HG03571 (cell line): ENCODE measurements around the gene SDF2L1.
"Not testable (repeated sequence)": the region's sequence is repeated elsewhere in the genome, so short reads cannot be mapped to it uniquely, and the experiment has no call there.

ENCODE experiments used
- ATAC-seq: cut with Tn5 transposase; IDR thresholded peaks from one replicate; pipeline ENCODE4 v1.9.1; 2021; ENCODE audit not compliant: unreplicated experiment

SDF2L1 gene

DNA sequence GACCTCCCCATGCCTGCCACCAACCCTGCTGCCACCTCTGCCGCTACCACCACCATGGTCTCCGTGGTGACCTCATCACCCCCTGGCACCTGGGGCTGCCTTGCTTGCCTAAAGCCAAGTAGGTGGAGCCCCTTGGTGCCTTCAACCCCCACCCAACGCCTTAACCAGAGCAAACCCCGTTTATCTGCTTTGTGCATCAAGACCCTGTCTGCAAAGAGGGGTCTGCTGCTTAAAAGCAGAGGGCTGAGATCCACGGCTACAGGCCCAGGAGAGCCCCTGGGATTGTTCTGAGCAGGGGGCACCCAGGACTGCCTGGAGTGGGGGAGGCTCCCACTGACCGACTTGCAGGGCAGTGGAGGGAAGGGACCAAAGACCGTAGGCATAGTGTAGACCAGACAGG is 18.8 kb downstream of the SDF2L1 start:
- ATAC-seq, result no peak

DNA sequence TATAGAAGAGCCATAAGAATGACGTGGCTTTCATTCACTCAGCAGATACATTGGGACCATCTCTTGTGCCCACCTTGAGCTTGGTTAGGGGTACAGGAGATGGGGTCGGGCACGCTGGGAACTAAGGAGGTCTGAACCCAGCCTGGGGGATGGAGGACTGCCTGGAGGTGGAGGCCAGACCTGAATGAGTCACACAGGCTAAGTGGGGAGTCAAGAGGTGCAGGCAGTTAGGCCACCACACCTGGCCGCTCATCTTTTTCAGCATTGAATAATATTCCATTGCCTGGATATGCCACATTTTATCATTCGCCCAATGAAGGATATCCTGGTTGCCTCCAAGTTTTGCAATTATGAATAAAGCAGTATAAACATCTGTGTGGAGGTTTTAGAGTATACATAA is 19.9 kb downstream of the SDF2L1 start:
- ATAC-seq, result no peak

DNA sequence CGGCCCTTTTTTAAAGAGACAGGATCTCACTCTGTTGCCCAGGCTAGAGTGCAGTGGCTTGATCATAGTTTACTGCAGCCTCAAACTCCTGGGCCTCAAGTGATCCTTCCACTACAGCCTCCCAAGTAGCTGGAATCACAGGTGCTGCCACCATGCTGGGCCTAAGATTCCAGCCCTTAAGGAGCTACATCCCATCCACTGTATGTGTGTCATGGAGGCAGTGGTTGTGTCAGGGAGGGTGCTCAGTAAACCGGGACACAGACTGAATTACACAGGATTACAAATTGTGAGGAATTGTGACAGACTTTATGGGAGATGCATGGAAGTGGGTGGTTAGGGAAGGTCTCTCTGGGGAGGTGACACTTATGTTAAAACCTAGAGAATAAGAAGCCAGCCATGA is 21.6 kb downstream of the SDF2L1 start:
- no peak for ATAC-seq

DNA sequence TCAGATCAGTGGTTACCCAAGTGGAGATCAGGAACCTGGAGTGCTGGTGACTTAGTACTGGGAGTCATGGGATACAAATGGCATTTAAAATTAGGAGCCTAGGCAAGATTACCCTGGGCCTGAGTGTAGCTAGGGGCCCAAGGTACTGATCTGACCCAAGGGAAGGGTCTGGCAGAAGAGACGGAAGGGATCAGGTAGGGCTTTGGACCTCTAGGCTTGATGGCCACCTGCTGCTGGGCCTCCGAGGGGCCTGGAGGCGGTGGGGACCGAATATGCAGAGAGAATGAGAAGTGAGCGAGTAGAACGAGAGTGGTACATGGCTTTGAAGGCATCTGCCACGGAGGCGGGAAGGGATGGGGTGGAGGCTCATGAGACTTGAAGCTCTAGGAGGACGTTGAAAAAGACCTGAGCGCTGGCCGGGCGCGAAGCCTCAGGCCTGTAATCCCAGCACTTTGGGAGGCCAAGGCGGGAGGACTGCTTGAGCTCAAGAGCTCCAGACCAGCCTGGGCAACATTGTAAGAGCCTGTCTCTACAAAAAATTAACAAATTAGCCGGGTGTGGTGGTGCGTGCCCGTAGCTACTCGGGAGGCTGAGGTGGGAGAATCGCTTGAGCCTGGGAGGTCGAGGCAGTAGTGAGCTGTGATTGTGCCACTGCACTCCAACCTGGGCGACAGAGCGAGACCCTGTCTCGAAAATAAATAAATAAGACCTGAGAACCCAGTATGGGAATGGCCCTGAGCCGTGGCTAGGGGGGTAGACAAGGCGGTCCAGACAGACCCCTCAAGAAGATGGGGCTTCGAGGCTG is 23.1 kb downstream of the SDF2L1 start:
- no peak for ATAC-seq

DNA sequence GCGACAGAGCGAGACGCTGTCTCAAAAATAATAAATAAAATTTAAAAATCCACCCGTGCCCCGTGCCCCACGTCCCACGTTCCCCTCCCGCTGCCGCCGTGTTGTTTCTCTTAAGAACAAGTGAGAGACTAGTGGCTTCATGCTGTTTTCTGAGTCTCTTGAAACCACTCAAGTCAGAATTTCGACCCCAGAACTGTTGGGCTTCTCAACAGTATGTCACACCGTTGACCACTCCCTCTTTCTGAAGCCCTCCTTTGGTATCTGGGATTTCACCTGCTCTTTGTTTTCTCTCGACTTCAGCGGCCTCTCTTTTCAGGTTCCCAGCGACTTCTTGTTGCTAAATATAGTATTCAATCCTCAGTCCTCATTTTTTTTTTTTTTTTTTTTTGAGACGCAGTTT is 24.7 kb downstream of the SDF2L1 start:
- ATAC-seq, result no peak

DNA sequence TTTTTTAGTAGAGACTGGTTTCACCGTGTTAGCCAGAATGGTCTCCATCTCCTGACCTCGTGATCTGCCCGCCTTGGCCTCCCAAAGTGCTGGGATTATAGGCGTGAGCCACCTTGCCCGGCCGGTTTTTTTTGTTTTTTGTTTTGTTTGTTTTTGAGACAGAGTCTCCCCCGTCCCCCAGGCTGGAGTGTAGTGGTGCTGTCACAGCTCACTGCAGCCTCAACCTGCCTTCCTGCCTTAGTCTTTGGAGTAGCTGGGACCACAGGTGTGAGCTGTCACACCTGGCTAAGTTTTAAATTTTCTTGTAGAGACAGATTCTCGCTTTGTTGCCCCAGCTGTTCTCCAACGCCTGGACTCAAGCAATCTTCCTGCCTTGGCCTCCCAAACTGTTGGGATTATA is 26.9 kb downstream of the SDF2L1 start:
- no peak for ATAC-seq

DNA sequence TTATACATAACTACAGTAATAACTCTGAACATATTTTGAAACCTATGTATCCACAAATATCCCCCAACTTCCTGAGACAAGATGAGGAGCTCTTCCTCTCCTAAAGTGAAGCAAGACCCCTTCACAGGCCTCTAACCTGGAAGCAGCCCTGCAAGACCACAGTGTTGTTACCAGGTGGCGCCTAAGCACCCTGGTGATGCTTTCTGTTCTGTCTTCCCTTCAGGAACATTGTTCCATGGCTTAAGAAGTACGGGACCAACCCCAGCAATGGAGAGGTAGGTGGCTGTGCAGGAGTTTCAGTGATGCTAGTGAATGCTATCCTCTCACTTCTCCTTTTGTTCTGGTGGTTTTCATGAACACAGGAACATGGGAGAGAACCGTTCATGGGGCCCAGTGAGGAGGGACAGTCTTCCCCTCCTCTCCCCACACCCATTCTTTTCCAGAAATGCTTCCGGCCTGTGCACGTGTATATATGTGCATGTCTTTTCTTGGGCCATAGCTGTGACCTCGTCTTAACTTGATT is 30.1 kb downstream of the SDF2L1 start:
- ATAC-seq, result no peak

DNA sequence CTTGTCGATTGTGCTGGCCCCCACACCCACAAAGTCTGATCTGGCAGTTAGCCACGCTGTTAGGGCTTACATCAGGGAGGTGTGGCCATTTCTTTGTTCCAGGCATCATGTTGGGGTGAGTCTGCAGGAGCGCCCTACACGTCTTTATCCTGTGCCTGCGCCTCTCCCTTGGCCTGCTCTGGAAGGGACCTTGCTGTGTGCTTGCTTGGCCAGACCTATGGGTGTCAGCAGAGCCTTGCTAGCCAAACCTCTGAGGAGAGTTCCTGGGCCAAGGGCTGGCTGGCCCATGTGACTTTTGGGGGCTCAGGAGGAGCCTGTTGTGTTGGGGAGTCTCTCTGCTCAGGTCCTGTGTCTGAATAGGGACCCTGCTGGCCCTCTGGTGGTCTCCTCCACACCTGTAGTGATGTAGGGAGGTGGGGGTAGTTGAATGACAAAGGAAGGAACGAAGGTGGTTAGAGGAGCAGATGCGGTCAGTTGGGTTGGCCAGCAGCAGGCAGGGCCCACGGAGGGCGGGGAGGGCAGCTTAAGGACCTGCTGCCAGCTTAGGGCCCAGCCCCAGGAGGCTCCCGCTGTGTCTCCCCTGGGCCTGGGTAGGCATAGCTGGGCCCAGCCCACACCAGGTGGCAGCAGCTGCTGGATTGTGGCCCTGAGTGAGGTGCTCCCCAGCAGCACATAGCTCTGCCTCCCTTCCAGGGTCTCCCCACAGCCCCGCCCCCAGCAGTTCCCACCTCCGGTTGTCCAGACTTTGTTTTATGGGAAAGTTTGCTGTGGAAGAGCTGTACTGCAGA is 31.6 kb downstream of the SDF2L1 start:
- ATAC-seq, result no peak

DNA sequence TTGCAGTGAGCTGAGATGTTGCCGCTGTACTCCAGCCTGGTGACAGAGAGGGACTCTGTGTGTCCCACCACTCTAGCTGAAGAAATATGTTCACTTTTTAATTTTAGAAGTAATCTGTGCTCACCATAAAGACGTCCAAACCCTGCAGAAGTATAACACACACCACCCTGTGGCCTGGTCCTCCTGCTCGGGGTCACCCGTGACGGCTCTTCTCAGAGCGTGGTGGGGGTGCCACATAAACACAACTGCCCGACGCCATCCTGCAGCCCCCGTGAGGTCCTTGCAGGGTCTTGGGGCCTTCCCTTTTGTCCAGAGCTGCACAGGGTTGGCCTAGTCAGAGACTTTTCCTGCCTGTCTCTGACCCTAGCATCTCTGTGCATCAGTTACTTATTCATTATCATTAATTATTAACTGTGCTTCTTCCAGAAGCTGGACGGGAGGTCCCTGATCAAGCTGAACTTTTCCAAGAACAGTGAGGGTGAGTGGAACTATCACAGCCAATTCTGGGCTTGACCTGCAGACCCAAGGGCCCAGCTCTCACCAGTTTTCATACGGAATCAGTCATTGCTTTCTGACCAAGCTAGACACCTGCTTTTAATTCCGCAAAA is 32.6 kb downstream of the SDF2L1 start:
- no peak for ATAC-seq

DNA sequence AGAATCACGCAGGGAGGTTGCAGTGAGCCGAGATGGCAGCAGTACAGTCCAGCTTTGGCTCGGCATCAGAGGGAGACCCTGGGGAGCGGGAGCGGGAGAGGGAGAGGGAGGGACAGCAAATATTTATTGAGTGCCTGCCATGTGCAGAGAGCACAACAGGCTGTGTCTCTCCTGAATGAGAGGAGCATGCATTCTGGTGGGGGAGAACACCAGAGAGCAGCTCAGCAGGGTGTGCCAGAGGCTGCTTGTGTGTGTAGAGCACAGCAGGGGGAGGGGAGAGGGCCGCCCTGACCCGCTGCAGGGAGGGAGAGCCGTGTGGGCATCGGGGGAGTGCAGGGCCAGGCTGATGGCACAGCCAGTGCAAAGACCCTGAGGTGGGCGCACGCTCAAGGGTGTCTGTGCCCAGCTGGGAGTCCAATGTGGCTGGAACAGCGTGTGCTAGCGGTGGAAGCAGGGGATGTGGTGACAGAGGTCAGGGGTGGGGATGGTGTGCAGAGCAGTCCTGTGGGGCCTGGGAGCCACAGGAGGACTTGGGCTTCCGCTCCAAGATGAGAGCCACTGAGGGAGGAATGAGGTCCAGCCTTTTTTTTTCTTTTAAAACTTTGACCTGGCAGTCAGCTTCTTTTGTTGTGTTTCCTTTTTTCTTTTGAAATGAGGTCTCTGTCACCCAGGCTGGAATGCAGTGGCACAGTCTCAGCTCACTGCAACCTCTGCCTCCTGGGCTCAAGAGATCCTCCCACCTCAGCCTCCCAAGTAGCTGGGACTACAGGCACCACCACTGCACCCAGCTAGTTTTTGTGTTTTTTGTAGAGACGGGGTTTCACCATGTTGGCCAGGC is 35.7 kb downstream of the SDF2L1 start:
- no peak for ATAC-seq

DNA sequence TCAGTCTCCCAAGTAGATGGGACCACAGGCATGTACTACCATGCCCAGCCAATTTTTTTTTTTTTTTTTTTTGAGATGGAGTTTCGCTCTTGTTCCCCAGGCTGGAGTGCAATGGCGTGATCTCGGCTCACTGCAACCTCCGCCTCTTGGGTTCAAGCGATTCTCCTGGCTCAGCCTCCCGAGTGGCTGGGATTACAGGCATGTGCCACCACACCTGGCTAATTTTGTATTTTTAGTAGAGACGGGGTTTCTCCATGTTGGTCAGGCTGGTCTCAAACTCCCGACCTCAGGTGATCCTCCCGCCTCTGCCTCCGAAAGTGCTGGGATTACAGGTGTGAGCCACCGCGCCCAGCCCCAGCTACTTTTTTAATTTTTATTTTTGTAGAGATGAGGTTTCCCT is 36.7 kb downstream of the SDF2L1 start:
- ATAC-seq, result not testable (repeated sequence)

DNA sequence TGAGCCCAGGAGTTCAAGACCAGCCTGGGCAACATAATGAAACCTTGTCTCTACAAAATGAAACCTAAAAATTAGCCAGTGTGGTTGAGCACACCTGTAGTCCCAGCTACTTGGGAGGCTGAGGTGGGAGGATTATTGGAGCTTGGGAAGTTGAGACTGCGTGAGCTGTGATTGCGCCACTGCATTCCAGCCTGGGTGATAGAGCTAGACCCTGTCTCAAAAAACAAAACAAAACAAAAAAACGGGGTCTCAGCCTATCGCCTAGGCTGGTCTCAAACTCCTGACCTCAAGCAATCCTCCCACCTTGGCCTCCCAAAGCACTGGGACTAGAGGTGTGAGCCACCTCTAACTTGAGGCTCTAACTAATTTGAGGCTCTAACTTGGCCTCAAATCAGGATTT is 37.3 kb downstream of the SDF2L1 start:
- ATAC-seq, result no peak

DNA sequence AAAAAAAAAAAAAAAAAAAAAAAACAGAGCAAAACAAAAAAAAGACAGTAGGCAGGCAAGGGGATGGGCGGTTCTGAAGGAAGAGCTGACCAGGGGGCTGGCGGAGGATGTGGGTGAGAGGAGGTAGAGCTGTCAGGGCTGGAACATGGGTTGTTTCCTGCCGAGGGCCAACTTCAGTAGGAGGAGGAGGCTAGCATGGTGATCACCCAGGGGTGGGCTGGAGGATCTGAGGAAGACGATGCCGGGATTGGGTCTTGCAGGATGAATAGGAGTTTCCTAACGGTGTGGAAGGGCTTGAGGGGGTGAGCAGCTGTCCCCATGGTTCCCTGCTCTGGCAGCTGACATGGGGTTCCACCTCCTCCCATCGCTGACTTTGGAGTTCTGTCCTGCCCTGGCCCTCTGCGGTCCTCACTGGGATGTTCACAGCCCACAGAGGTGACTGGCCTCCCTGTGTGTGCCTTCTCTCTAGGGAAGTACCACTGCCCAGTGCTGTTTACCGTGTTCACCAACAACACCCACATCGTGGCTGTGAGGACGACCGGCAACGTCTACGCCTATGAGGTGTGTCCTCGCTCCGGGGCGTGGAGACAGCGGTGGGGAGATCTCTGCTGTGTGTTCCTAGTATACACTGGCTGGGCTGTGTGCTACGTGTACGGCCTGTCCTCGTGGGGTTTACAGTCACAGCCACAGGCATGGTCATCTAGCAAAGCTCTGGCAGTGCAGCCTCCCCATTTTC is 38.9 kb downstream of the SDF2L1 start:
- ATAC-seq, result no peak

DNA sequence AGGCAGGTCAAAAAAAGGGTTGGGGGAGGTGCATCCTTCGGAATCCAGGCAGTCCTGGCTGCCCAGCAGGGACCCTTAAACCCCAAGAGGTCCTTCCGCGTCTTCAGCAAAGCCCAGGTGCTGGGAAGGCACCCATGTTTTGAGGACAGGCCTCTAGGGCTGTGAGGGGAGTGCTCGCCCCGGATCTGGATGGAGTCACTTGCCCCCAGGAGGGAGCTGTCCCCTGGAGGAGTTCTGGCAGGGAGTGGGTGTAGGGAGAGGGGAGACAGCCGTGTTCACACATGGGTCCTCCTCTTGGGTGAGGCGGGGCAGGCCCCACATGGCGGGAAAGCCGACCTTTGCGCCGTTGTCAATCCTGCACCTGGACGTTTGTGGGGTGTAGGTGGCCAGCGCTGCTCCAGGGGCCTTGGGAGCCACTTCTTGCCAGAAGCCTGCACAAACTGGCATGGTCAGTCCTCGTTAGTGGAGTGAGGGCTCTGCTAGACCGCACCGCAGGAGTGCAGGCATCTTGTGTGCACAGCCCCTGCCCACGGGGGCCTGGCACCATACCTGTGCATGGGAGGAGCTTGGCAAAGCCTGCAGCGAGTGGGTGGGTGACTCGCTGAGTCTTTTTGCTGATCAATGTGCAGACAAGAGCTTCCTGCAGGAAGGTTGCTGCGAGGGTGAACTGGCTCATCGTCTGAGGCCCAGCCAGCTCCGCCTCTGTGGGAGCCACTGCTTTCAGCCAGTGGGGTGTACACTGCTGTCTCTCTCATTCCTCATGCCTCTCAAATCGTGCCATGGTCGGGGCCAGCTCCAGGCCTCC is 39.7 kb downstream of the SDF2L1 start:
- ATAC-seq, result no peak

DNA sequence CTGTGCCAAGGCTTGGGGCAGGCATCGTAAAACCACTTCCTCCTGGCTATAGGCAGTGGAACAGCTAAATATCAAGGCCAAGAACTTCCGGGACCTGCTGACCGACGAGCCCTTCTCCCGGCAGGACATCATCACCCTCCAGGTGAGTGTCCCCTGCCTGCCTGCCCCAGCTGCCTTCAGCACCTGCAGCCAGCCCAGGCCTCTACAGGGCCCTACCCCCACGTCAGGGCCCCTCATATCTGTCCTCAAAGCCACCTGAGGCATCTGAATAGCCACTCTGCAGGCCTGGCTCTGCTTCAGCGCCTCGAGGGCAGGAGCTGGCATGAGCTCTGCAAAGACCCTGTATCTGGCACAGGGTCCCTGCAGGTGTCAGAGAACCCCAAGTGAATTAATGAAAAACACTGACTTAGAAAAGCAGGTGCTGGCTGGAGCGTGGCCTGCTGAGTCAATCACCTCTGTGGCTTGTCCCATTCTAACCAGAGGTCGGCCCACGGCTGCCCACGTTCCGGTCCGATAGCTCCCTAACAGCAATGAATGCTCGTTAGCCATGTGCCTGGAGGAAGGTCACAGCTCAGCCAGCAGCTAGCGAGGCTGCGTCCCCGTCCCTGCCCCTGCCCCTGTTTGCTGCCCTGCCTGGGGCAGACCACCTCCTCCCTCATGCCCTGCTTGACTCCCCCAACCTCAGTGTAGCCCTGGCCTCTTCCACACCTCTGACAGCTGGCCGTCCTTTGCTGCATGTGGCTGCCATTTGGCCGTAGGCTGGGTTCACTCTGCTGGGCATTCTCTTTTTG is 40.5 kb downstream of the SDF2L1 start:
- ATAC-seq, result no peak

DNA sequence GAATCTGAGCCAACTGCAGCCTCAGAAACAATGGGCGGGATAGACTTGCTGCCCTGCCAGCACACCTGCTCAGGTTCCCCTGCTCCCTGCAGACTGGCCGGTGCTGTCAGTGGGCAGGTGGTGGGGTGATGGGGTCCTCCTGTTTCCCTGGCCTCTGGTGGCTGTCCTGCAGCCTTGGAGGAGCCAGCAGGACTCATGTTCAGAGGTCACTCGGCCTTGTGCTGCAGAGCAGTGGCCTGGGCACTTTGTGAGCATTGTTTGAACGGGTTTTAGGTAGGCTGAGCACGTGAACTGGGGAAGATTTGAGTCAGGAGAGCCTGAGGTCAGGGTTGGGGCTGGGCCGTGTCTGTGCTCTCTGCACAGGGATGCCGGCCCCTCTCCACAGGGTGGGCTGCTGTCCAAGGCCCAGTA is 41.3 kb downstream of the SDF2L1 start:
- no peak for ATAC-seq

DNA sequence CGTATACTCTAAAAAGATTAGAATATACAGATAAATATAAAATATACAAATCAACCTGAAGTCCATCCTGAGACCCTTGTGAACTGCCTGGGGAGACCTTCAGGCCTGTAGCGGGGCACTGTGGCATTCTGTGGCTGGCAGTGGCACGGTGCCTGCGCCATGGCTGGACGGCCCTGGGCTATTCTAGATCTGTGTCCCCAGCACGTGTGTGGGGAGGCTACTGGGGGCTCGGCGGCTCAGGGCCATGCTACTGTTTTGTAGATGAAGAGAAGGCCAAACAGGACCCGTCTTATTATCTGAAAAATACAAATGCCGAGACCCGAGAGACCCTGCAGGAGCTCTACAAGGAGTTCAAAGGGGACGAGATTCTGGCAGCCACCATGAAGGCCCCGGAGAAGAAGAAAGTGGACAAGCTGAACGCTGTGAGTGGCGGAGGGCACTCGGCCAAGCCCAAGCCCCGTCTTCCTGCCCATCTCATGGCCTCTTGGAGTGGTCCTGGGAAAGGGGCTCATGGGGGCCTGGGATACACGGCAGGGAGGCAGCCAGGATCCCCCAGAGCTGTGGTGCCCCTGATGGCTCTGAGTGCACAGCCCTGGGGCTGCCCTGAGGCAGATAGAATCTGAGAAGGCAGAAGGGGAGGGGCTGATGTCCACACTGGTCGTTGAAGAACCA is 42.5 kb downstream of the SDF2L1 start:
- ATAC-seq, result no peak

DNA sequence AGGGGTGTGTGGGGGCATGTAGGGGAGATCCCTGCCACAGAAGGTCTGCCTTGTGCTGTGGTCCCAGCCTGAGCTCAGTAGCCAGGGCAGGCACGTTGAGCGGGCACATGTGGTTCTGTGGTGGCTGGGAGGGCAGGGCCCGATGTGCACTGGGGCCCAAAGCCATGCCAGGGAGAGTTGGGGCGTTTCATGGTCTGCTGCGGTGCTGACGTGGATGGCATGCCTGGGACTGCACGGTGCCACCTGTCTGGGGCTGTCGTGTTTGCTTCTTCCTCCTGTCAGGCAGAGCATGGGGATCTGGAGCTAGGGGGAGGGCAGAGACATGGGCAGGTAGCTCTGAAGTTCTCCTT is 43.0 kb downstream of the SDF2L1 start:
- no peak for ATAC-seq
